Left ventricle myocardium superior (tissue), 1 donor: Measurements from ENCODE around the gene VLDLR. TPM values are rescaled to one million over a fixed set of nuclear protein-coding genes. Genes with fewer than 3 reads are reported as not detected.

ENCODE experiments used
- ATAC-seq: fragments of 200-7000 bp; cut with Tn5 transposase; one replicate; pipeline ENCODE4 v1.9.1; 2020; ENCODE audit warnings: mild to moderate bottlenecking, moderate library complexity
- DNase-seq: peaks from one replicate; pipeline ENCODE4 v3.0.0-alpha.2; 2020
- intact Hi-C: fragments of 100-400 bp; cut with micrococcal nuclease; formaldehyde crosslinking; loops from one replicate; pipeline ENCODE4 v1.11.0; 2022
- total RNA-seq: library from RNA; stranded (reverse); fragmentation: NEBNext Ultra II Directional; extraction: Animal tissue kit (Norgen Biotek cat#: 25700); gene quantifications from one replicate; pipeline ENCODE4 v1.2.1, GENCODE V29; 2021
- donor health status: DM: no; HTN: yes; CAD: no; lungs with severe emphysema.

The VLDLR gene
- total RNA-seq, 1 donor from 2014 or later: 132 TPM

GRCh38 chr9:2642068-2642467 is 20.5 kb downstream of the VLDLR start:
- intact Hi-C loops: no loop called here
- ATAC-seq (peak; percentile 23), DNase-seq (no peak)

GRCh38 chr9:2645569-2645968 is 24.0 kb downstream of the VLDLR start:
- DNase-seq (no peak), ATAC-seq (no peak)
- intact Hi-C loops: no loop called here

GRCh38 chr9:2655411-2655901 is 33.9 kb downstream of the VLDLR start:
- DNase-seq (no peak), ATAC-seq (peak; percentile 65)
- intact Hi-C loops: no loop called here

- intact Hi-C loops: no loop called here
These were observed 35.8 kb downstream of the VLDLR start for GRCh38 chr9:2657427-2657826.

GRCh38 chr9:2662496-2662895 is 40.9 kb downstream of the VLDLR start:
- ATAC-seq (peak; percentile 4), DNase-seq (no peak)
- intact Hi-C loops: no loop called here

More at GRCh38 chr9:2657427-2657826, 35.8 kb downstream of the VLDLR start:
- ATAC-seq (no peak), DNase-seq (no peak)

GRCh38 chr9:2663461-2664173 is 42.0 kb downstream of the VLDLR start:
- intact Hi-C loops: no loop called here
- ATAC-seq (peak; percentile 96), DNase-seq (peak; percentile 32)

- intact Hi-C loops: no loop called here
- ATAC-seq (peak; percentile 47), DNase-seq (no peak)
These were observed 42.8 kb downstream of the VLDLR start for GRCh38 chr9:2664174-2665065.

- intact Hi-C loops: no loop called here
- DNase-seq (no peak), ATAC-seq (no peak)
These were observed 45.0 kb downstream of the VLDLR start for GRCh38 chr9:2666569-2666968.

GRCh38 chr9:2673161-2673560 is 51.6 kb downstream of the VLDLR start:
- DNase-seq (no peak), ATAC-seq (no peak)
- intact Hi-C loops: no loop called here

GRCh38 chr9:2674141-2674824 is 52.7 kb downstream of the VLDLR start:
- intact Hi-C loops: no loop called here
- ATAC-seq (no peak), DNase-seq (no peak)

- ATAC-seq (no peak), DNase-seq (no peak)
- intact Hi-C loops: no loop called here
These were observed 54.2 kb downstream of the VLDLR start for GRCh38 chr9:2675834-2676233.

- intact Hi-C loops: no loop called here
- no peak for DNase-seq
- ATAC-seq: no peak
These were observed 54.9 kb downstream of the VLDLR start for GRCh38 chr9:2676466-2676865.

- peak; percentile 83 for ATAC-seq
- intact Hi-C loops: no loop called here
These were observed 56.6 kb downstream of the VLDLR start for GRCh38 chr9:2677915-2678889.

GRCh38 chr9:2679011-2679410 is 57.4 kb downstream of the VLDLR start:
- intact Hi-C loops: no loop called here
- no peak for ATAC-seq

More at GRCh38 chr9:2677915-2678889, 56.6 kb downstream of the VLDLR start:
- DNase-seq: no peak

GRCh38 chr9:2681981-2682380 is 60.4 kb downstream of the VLDLR start:
- intact Hi-C loops: no loop called here
- ATAC-seq: no peak
- DNase-seq: no peak

More at GRCh38 chr9:2679011-2679410, 57.4 kb downstream of the VLDLR start:
- DNase-seq: no peak

GRCh38 chr9:2686911-2687310 is 65.3 kb downstream of the VLDLR start:
- ATAC-seq (no peak), DNase-seq (no peak)
- intact Hi-C loops: no loop called here

- ATAC-seq (peak; percentile 82), DNase-seq (no peak)
- intact Hi-C loops: no loop called here
These were observed 67.0 kb downstream of the VLDLR start for GRCh38 chr9:2688636-2689035.

GRCh38 chr9:2691212-2691611 is 69.6 kb downstream of the VLDLR start:
- ATAC-seq (no peak), DNase-seq (no peak)
- intact Hi-C loops: no loop called here

- intact Hi-C loops: no loop called here
- ATAC-seq (no peak), DNase-seq (no peak)
These were observed 70.0 kb downstream of the VLDLR start for GRCh38 chr9:2691626-2692025.
